HG02759 (cell line): ENCODE results near the gene HAGHL.
"Not testable (repeated sequence)": the region's sequence is repeated elsewhere in the genome, so short reads cannot be mapped to it uniquely, and the experiment has no call there.

ENCODE experiments used
- ATAC-seq: cut with Tn5 transposase; IDR thresholded peaks from one replicate; pipeline ENCODE4 v1.9.1; 2021; ENCODE audit warnings: mild to moderate bottlenecking, moderate library complexity; ENCODE audit not compliant: unreplicated experiment

HAGHL gene

GRCh38 chr16:750485-750884 is 23.6 kb downstream of the HAGHL start:
- ATAC-seq: no peak

DNA sequence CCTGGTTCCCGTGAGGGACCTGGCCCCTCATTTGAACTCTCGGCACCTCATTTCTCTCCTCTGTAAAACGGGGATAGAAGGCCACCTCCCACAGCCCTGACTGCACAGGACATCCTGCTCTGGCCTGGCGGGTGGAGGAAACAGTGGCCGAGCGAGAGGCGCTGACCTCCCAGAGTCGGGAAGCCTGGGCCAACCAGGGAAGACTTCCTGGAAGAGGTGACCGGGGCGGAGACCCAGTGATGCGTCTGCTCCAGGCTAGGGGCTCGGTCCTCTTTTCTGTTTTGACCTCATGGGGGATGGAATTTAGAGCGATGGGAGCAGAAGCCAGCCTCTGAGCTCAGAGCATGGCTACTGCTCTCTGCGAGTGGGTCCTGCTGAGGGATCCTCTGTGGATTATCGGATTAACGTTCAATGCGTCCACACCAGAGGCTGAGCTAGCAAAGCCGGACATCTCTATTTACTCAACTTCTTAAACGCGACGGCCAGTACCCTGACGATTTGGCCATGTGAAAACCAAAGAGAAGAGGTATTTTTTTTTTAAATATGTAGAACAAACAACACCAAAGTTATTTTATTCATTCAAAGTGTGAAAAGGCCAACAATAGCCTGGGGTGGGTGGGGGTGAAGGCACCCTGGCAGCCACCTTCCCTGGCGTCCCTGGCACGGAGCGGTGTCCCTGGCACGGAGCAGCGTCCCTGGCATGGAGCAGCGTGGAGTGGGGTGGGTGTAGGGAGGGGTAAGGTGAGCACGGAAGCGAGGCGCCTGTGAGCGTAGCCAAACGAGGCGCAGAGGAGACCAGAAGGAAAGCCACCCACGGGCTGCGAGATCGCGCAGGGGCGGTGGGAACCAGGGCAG is 24.5 kb downstream of the HAGHL start:
- no peak for ATAC-seq

- no peak for ATAC-seq
These were observed 25.1 kb downstream of the HAGHL start for GRCh38 chr16:752007-752312.

DNA sequence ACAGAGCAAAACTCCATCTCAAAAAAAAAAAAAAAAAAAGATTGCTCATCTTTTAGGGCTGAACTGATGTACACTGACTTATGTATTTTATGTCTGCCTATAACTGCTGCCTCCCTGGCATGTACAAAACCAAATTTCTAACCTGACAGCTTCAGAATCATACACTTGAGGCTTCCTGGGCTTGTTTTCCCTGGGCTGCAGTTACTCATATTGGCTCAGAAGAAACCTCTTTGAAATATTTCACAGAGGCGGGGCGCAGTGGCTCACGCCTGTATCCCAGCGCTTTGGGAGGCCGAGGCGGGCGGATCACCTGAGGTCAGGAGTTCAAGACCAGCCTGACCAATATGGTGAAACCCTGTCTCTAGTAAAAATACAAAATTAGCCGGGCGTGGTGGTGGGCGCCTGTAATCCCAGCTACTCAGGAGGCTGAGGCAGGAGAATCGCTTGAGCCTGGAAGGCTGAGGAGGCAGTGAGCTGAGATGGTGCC is 27.3 kb downstream of the HAGHL start:
- ATAC-seq: not testable (repeated sequence)

- ATAC-seq: no peak
These were observed 27.8 kb downstream of the HAGHL start for GRCh38 chr16:754656-755055.

DNA sequence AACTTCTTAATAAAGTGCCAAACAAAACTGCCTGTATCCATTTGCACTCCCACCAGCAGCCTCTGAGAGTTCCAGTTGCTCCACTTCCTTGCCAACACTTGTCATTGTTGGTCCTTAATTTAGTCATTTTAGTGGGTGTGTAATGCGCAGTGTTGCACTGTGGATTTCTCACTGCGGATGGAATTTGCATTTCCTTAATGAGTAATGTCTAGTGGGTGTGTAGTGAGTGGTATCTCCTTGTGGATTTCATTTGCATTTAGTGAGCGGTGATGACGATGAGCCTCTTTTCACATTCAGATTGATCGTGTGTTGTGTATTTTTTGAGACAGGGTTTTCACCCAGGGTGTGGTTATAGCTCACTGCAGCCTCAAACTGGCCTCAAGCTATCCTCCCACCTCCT is 29.5 kb downstream of the HAGHL start:
- ATAC-seq: no peak

DNA sequence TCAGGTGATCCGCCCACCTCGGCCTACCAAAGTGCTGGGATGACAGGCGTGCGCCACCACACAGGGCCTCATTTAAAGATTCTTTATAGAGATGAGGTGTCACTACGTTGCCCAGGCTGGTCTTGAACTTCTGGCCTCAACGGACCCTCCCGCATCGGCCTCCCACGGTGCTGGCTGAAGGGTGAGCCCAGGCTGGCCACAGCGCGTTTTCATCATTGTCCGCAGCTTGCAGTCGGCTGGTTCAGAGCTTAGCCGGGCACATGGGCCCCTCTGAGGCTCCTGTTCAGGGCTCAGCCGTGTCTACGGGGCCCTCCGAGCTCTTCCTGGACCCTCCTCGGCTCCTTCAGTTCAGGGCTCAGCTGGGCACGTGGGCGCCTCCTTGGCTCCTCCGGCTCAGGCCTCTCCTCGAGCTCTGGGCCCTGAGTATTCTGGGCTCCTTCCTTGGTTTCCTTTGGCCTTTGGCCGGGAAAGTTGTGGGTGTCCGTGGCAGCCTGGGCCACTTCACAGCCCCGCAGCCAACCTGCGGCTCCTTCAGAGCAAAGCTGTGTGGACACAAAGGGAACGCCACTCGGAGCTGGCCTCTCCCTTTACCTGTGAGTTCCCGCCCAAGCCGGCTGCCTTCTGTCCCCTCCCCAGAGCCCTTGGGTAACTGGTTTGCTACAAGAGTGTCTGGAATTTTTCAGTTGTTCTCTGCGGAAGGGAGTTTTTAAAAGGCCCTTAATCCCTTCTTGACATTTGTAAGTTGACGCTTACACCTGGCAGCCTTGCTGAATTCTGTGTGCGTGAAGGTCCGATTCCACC is 32.4 kb downstream of the HAGHL start:
- ATAC-seq: no peak

DNA sequence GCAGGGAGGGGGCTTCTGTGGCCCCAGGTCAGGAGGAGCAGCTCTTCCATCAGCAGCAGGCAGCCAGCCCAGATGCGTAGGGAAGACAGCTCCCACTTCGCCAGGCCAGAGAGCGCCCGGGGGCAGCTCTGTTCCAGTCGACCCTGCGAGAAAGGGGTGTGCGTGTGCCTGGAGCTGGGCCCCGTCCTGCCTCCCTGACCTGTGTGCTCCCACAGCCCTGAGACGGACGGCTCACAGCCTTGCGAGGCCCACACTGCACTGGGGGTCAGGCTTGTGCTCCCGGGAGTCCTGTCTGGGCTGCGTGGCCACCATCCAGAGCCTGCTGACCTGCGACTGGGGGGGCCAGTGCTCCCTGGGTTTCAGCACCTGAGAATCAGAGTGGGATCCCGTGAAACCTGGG is 33.2 kb downstream of the HAGHL start:
- no peak for ATAC-seq

DNA sequence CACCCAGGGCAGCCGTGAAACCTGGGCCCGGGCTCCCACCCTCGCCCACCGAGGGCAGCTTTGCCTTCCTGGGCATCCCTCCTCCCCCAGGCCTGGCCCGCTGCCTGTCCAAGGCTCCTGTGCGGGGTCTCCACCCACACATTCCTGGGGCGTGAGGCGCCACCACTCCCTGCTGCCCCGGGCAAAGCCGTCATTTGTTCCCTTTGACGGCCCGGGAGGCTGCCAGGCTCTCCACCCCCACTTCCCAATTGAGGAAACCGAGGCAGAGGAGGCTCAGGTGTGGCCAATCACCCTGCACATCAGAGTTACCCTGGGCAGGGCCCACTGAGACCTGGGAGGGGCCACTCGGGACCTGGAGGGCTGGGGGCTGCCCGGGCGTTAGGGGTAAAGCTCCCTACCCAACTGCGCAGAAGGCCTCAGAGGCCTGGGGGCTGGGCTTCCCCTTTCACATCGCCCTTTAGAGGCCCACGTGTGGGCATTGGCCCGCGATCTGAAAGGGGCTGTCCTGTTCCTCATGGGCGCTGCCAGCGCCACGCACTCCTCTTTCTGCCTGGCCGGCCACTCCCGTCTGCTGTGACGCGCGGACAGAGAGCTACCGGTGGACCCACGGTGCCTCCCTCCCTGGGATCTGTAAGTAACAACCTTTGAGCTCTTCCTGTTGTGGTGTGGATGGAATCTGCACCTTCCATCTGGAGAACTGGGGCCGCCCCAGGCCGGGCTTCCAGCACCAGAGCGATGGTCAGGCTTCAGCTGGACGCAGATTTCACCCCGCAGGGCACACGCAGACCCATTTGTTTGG is 33.8 kb downstream of the HAGHL start, which contains the start of gene MSLN:
Gene MSLN (plus strand): TSS at position 190 of the 799 bp plus-strand sequence. CDS start 1,947 bp downstream, outside the sequence.
- ATAC-seq: no peak

- ATAC-seq: no peak
These were observed 35.0 kb downstream of the HAGHL start for GRCh38 chr16:761625-762513.

DNA sequence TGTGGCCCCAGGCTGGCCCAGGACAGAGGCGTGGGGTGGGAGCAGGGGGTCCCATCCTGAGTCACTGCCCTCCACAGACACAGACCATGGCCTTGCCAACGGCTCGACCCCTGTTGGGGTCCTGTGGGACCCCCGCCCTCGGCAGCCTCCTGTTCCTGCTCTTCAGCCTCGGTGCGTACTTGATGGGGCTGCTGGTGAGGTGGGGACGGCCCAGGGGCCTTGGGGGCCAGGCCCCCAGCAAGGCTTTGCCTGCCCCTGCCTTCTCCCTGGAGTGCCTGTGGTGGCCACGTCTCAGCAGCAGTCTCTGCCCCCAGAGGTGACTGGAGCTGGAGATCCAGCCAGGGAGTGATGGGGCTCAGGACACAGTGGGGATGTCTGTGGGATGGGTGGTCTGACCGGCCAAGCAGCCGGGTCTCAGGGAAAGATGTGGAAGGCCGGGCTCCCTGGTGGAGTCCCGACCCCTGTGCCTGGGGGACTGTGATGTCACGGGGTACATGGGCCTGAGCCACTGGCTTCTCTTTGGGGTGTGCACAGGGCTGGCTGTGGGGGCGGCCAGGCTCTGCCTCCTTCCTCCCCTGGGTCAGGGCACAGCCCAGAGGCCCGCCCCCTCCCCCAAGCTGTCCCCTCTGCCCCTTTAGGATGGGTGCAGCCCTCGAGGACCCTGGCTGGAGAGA is 35.8 kb downstream of the HAGHL start:
- no peak for ATAC-seq

DNA sequence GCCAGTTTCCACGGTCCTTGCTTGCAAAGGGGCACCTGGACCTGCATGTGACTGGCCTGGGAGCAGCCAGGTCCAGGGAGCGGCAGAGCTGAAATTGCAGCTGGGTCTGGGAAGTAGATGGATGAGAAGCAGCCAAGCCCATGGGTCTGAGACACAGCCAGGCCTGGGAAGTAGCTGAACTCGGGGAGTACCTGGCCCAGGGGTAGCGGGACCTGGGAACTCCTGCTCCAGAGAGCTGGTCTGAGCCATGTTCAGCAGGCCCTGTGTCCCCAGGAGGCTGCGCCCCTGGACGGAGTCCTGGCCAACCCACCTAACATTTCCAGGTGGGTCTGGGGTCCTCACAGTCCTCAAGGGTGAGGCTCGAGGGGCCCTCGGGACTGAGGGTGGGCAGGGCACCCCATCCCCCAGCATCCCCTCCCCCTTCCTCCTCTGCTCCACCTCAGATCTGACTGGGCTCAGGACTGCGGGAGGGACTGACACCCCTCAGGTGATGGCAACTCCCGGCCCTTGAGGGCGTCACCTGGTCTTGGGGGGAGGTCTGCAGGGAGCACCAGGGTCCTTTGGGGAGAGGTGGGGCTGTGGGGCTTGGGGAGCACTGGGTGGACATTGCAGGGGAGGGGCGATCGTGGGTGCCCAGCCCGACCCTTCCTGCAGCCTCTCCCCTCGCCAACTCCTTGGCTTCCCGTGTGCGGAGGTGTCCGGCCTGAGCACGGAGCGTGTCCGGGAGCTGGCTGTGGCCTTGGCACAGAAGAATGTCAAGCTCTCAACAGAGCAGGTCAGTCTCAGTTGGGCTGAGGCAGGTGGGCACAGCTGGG is 36.7 kb downstream of the HAGHL start:
- no peak for ATAC-seq

DNA sequence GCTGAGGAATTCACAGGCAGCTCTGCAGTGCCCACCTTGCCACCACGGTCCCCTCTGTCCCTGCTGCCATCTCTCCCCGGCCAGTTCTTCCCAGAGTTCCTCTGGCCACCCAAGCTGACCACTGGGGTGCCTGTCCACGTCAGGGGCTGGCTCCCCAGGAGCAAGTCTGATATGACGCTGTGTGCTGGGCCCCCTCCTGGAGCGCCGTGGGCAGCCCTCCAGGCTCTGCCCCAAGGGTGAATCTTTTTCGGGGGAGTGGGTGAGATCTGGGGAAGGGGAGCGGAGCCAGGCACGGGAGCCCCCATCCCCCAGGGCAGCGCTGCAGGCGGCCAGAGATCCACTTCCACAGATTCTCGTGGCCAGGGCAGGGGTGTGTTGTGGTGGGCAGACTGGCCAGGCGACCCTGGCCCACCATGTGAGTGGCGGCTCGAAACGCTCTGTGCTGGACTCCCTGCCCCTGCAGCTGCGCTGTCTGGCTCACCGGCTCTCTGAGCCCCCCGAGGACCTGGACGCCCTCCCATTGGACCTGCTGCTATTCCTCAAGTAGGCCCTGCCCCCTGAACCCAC is 37.4 kb downstream of the HAGHL start:
- no peak for ATAC-seq

- ATAC-seq: no peak
These were observed 38.1 kb downstream of the HAGHL start for GRCh38 chr16:764848-765487.

- no peak for ATAC-seq
These were observed 38.6 kb downstream of the HAGHL start for GRCh38 chr16:765488-765865.

- no peak for ATAC-seq
These were observed 39.3 kb downstream of the HAGHL start for GRCh38 chr16:766008-766819.
